HepG2 (cell line): ENCODE results near the gene VGLL4. TPM values are rescaled to one million over a fixed set of nuclear protein-coding genes. Genes with fewer than 3 reads are reported as not detected.

Source experiments
- ARID2 ChIP-seq: sonication (generic); formaldehyde crosslinking; IDR thresholded peaks from 2 replicates; pipeline ENCODE4 v1.8.1; 2022; ENCODE audit warnings: mild to moderate bottlenecking, missing genetic modification reagents, borderline replicate concordance
- ARNTL ChIP-seq: sonication (generic); formaldehyde crosslinking; IDR thresholded peaks from 2 replicates; pipeline ENCODE4 v1.4.0; 2020; ENCODE audit warnings: mild to moderate bottlenecking, missing genetic modification reagents
- CEBPB ChIP-seq: IDR thresholded peaks from 2 replicates; pipeline ENCODE4 v1.6.1; 2011; ENCODE audit warnings: low read depth, low read length, improper control_type of control experiment, borderline replicate concordance
- DR1 ChIP-seq: sonication (generic); formaldehyde crosslinking; IDR thresholded peaks from 2 replicates; pipeline ENCODE4 v1.8.0; 2021; ENCODE audit warnings: mild to moderate bottlenecking, missing genetic modification reagents, inconsistent platforms
- FOXK1 ChIP-seq: sonication (generic); formaldehyde crosslinking; IDR thresholded peaks from 2 replicates; pipeline ENCODE4 v1.4.0; 2020; ENCODE audit warnings: low read depth, missing genetic modification reagents, borderline replicate concordance
- GLI4 ChIP-seq: sonication (generic); formaldehyde crosslinking; IDR thresholded peaks from 2 replicates; pipeline ENCODE4 v1.5.1; 2020; ENCODE audit warnings: missing genetic modification reagents, mild to moderate bottlenecking, moderate library complexity, borderline replicate concordance
- HOXA3 ChIP-seq: sonication (generic); formaldehyde crosslinking; IDR thresholded peaks from 2 replicates; pipeline ENCODE4 v1.5.0; 2020; ENCODE audit warnings: missing genetic modification reagents
- NONO ChIP-seq, 2 experiments: fragments of 450-650 bp in 1 of 2; sonication (generic) in 1 of 2; formaldehyde crosslinking in 1 of 2; IDR thresholded peaks in 1 of 2; conservative IDR thresholded peaks in 1 of 2; 2 replicates each; pipeline versions ENCODE4 v1.6.1 to v1.8.0; 2017 to 2022; ENCODE audit warnings: mild to moderate bottlenecking in 1 of 2, missing genetic modification reagents in 1 of 2, moderate library complexity in 1 of 2
- PAF1 ChIP-seq: IDR thresholded peaks from 2 replicates; pipeline ENCODE4 v1.6.1; 2016; ENCODE audit warnings: missing genetic modification reagents, missing compliant biosample characterization
- POLR2G ChIP-seq: fragments of 200-400 bp; formaldehyde crosslinking; IDR thresholded peaks from 2 replicates; pipeline ENCODE4 v1.6.1; 2018; ENCODE audit warnings: mild to moderate bottlenecking, low read depth, low read length, moderate library complexity
- RBM22 ChIP-seq: fragments of 200-400 bp; formaldehyde crosslinking; optimal IDR thresholded peaks from 2 replicates; pipeline ENCODE3; 2017; ENCODE audit warnings: mild to moderate bottlenecking, low read length, moderate library complexity
- RXRB ChIP-seq: IDR thresholded peaks from 2 replicates; pipeline ENCODE4 v1.6.1; 2016; ENCODE audit warnings: borderline replicate concordance, missing genetic modification reagents, missing compliant biosample characterization
- SAP130 ChIP-seq: IDR thresholded peaks from 2 replicates; pipeline ENCODE4 v1.6.1; 2016; ENCODE audit warnings: low read depth
- TBX2 ChIP-seq: sonication (generic); formaldehyde crosslinking; IDR thresholded peaks from 2 replicates; pipeline ENCODE4 v1.5.0; 2020; ENCODE audit warnings: missing genetic modification reagents, mild to moderate bottlenecking, borderline replicate concordance
- YEATS4 ChIP-seq: sonication (generic); formaldehyde crosslinking; IDR thresholded peaks from 2 replicates; pipeline ENCODE4 v1.4.0; 2020; ENCODE audit warnings: missing genetic modification reagents, borderline replicate concordance
- YY1 ChIP-seq: IDR thresholded peaks from 2 replicates; pipeline ENCODE4 v1.6.1; 2011; ENCODE audit warnings: low read length, low read depth, moderate library complexity, mild to moderate bottlenecking; ENCODE audit not compliant: insufficient read depth, insufficient replicate concordance
- ZNF225 ChIP-seq: sonication (generic); formaldehyde crosslinking; IDR thresholded peaks from 2 replicates; pipeline ENCODE4 v1.4.0; 2020; ENCODE audit warnings: mild to moderate bottlenecking, missing genetic modification reagents
- ZNF343 ChIP-seq: sonication (generic); formaldehyde crosslinking; IDR thresholded peaks from 2 replicates; pipeline ENCODE4 v1.4.0; 2020; ENCODE audit warnings: mild to moderate bottlenecking, missing genetic modification reagents
- ZNF350 ChIP-seq: sonication (generic); formaldehyde crosslinking; IDR thresholded peaks from 2 replicates; pipeline ENCODE4 v1.4.0; 2020; ENCODE audit warnings: mild to moderate bottlenecking, low read depth, missing genetic modification reagents, borderline replicate concordance
- ZNF552 ChIP-seq: sonication (generic); formaldehyde crosslinking; IDR thresholded peaks from 2 replicates; pipeline ENCODE4 v1.9.0; 2022; ENCODE audit warnings: missing genetic modification reagents, mild to moderate bottlenecking, borderline replicate concordance
- ZNF720 ChIP-seq: sonication (generic); formaldehyde crosslinking; IDR thresholded peaks from 2 replicates; pipeline ENCODE4 v1.4.0; 2020; ENCODE audit warnings: missing genetic modification reagents
- ZNF737 ChIP-seq: sonication (generic); formaldehyde crosslinking; IDR thresholded peaks from 2 replicates; pipeline ENCODE4 v1.5.0; 2020; ENCODE audit warnings: missing genetic modification reagents, mild to moderate bottlenecking, borderline replicate concordance
- ZNF841 ChIP-seq: sonication (generic); formaldehyde crosslinking; IDR thresholded peaks from 2 replicates; pipeline ENCODE4 v1.8.1; 2023; ENCODE audit warnings: missing genetic modification reagents, borderline replicate concordance
- polyA plus RNA-seq, 8 experiments: library from polyadenylated mRNA; depleted of rRNA in 3 of 8; stranded (reverse) in 7 of 8; unstranded in 1 of 8; fragments of >200 nt; fragmentation: Illumina TruSeq in 4 of 8; extraction: Trizol in 4 of 8; gene quantifications; 2 replicates each; pipeline versions ENCODE4 v1.2.1 to v1.2.3, GENCODE V29; 2011 to 2016; ENCODE audit warnings: low read depth in 4 of 8, missing spikeins in 1 of 8, mixed read lengths in 1 of 8; ENCODE audit not compliant: insufficient read depth in 1 of 8
- total RNA-seq, 5 experiments: library from RNA; depleted of rRNA; stranded (reverse); fragments of >200 nt; fragmentation: Illumina TruSeq; extraction: Trizol; gene quantifications; 2 replicates each; pipeline ENCODE4 v1.2.3, GENCODE V29; 2016; ENCODE audit warnings: low read depth in 1 of 5
- TF ChIP-seq, protein P1 (sequence below): IDR thresholded peaks from 2 replicates; pipeline ENCODE4 v1.6.1; 2016; ENCODE audit warnings: missing genetic modification reagents, missing compliant biosample characterization
- TF ChIP-seq, protein P2 (sequence below): sonication (generic); formaldehyde crosslinking; IDR thresholded peaks from 2 replicates; pipeline ENCODE4 v1.5.0; 2020; ENCODE audit warnings: mild to moderate bottlenecking, missing genetic modification reagents, borderline replicate concordance
- TF ChIP-seq, protein P3 (sequence below): sonication (generic); formaldehyde crosslinking; IDR thresholded peaks from 2 replicates; pipeline ENCODE4 v1.8.0; 2022; ENCODE audit warnings: low read depth, missing genetic modification reagents

VGLL4 gene
- total and polyA plus RNA-seq, 2 of the 13 experiments (the other 11 are each of a cell fraction or from before 2014, with no cell fraction given) = 23.2 to 39.0 TPM

DNA sequence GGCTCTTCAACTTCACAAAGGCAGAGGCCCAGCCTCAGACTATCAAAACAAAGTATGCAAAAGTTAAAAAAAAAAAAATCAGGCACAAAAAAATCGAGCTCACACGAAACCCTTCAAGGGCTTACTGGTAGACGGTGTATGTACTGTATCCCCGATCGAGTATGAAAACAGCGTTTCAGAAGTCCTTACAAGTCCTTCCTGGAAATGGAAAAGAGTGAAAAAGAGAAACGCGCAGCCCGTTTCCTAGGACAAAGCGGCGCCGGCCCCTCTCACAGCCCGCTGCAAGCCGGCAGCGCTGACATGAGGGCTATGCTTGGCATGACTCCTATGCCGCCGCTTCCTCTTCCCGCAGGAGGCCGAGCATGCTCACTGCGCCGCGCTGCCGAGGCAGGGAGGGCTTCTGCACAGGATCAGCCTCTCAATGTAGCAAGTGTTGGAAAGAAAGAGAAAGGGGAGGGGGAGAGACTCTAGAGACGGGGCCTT is at the start of gene VGLL4 (continued):
- TF ChIP-seq FOXK1 (CRISPR knock-in tag) = peak; percentile 59; the same call in 1 of the 2 replicates
- TF ChIP-seq, protein P1, sequence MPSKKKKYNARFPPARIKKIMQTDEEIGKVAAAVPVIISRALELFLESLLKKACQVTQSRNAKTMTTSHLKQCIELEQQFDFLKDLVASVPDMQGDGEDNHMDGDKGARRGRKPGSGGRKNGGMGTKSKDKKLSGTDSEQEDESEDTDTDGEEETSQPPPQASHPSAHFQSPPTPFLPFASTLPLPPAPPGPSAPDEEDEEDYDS = peak; percentile 75
- no peak for TF ChIP-seq PAF1
- TF ChIP-seq, protein P2, sequence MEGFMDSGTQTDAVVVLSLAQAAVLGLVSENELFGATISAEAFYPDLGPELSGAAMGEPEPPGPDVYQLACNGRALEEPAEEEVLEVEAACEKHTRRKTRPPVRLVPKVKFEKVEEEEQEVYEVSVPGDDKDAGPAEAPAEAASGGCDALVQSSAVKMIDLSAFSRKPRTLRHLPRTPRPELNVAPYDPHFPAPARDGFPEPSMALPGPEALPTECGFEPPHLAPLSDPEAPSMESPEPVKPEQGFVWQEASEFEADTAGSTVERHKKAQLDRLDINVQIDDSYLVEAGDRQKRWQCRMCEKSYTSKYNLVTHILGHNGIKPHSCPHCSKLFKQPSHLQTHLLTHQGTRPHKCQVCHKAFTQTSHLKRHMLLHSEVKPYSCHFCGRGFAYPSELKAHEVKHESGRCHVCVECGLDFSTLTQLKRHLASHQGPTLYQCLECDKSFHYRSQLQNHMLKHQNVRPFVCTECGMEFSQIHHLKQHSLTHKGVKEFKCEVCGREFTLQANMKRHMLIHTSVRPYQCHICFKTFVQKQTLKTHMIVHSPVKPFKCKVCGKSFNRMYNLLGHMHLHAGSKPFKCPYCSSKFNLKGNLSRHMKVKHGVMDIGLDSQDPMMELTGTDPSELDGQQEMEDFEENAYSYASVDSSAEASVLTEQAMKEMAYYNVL (CRISPR knock-in tag) = peak; percentile 49; the same call in 1 of the 2 replicates
- TF ChIP-seq TBX2 = peak; percentile 32; the same call in 1 of the 2 replicates
- peak; percentile 96 for TF ChIP-seq SAP130 (CRISPR knock-in tag)
- peak; percentile 60 for TF ChIP-seq HOXA3 (CRISPR knock-in tag)
- no peak for TF ChIP-seq ZNF720 (CRISPR knock-in tag)
- TF ChIP-seq RBM22 = peak; percentile 46
- TF ChIP-seq ZNF737 (CRISPR knock-in tag) = no peak
- no peak for TF ChIP-seq ZNF552 (CRISPR knock-in tag)
- peak; percentile 71 for TF ChIP-seq ZNF350
- 0 out of 2 replicates have a peak, but pooled peaks have one; percentile 34 for TF ChIP-seq ARNTL (CRISPR knock-in tag)
- 0 out of 2 replicates have a peak, but pooled peaks have one; percentile 52 for TF ChIP-seq ZNF225 (CRISPR knock-in tag)
- no peak for TF ChIP-seq NONO (IDR thresholded peaks at IDR 0.05)
- 0 out of 2 replicates have a peak, but pooled peaks have one; percentile 50 for TF ChIP-seq NONO (CRISPR knock-in tag; conservative IDR thresholded peaks at IDR 0.05)
- TF ChIP-seq, protein P3, sequence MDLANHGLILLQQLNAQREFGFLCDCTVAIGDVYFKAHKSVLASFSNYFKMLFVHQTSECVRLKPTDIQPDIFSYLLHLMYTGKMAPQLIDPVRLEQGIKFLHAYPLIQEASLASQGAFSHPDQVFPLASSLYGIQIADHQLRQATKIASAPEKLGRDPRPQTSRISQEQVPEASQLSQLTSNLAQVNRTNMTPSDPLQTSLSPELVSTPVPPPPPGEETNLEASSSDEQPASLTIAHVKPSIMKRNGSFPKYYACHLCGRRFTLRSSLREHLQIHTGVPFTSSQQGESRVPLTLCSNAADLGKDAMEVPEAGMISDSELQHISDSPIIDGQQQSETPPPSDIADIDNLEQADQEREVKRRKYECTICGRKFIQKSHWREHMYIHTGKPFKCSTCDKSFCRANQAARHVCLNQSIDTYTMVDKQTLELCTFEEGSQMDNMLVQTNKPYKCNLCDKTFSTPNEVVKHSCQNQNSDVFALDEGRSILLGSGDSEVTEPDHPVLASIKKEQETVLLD = no peak
- no peak for TF ChIP-seq GLI4 (CRISPR knock-in tag)
- no peak for TF ChIP-seq ARID2 (CRISPR knock-in tag)
- 0 out of 2 replicates have a peak, but pooled peaks have one; percentile 69 for TF ChIP-seq ZNF343 (CRISPR knock-in tag)
- peak; percentile 64 for TF ChIP-seq YY1
- TF ChIP-seq YEATS4 (CRISPR knock-in tag) = peak; percentile 66; the same call in 1 of the 2 replicates
- no peak for TF ChIP-seq CEBPB
- TF ChIP-seq RXRB (CRISPR knock-in tag) = peak; percentile 62; the same call in 1 of the 2 replicates
- no peak for TF ChIP-seq ZNF841 (CRISPR knock-in tag)
- peak; percentile 32; the same call in 1 of the 2 replicates for TF ChIP-seq DR1 (CRISPR knock-in tag)
- peak; percentile 93 for TF ChIP-seq POLR2G
